ENCODE measurements around the gene GALR1.

GALR1 gene

GRCh38 chr18:77314511-77314910 lies 64.9 kb downstream of the GALR1 start:
- no peak overlapping the region for H3K4me3 ChIP-seq (ENCODE audit: low read depth, low read length)
- no peak for DNase-seq (ENCODE audit: low read depth)

- no peak for DNase-seq (ENCODE audit: low read depth)
- H3K4me3 ChIP-seq (ENCODE audit: low read depth, low read length), result no peak overlapping the region
Observed at GRCh38 chr18:77314952-77315351, 65.3 kb downstream of the GALR1 start.

GRCh38 chr18:77316008-77316407 lies 66.4 kb downstream of the GALR1 start:
- no peak for DNase-seq (ENCODE audit: low read depth)
- H3K4me3 ChIP-seq (ENCODE audit: low read depth, low read length), result no peak overlapping the region

- DNase-seq (ENCODE audit: low read depth), result no peak
Observed at GRCh38 chr18:77316641-77317040, 67.0 kb downstream of the GALR1 start.

GRCh38 chr18:77320971-77321559 lies 71.4 kb downstream of the GALR1 start:
- no peak for DNase-seq (ENCODE audit: low read depth)
- no peak overlapping the region for H3K4me3 ChIP-seq (ENCODE audit: low read depth, low read length)

More at GRCh38 chr18:77316641-77317040, 67.0 kb downstream of the GALR1 start:
- no peak overlapping the region for H3K4me3 ChIP-seq (ENCODE audit: low read depth, low read length)

GRCh38 chr18:77321823-77322805 lies 72.5 kb downstream of the GALR1 start:
- no peak overlapping the region for H3K4me3 ChIP-seq (ENCODE audit: low read depth, low read length)
- no peak for DNase-seq (ENCODE audit: low read depth)

GRCh38 chr18:77323640-77324299 lies 74.1 kb downstream of the GALR1 start:
- no peak overlapping the region for H3K4me3 ChIP-seq (ENCODE audit: low read depth, low read length)
- DNase-seq (ENCODE audit: low read depth), result no peak
